Measurements from ENCODE around the gene MDP1.

Gene MDP1

GRCh38 chr14:24261256-24261968 lies 45.5 kb upstream of the MDP1 start:
- H3K18ac ChIP-seq (ENCODE audit: low read length), result no peak overlapping the region
- no peak overlapping the region for H3K4me3 ChIP-seq (ENCODE audit: low read length)
- DNase-seq, result no peak
- no peaks in the 10 kb centered on the region for H3K4me1 ChIP-seq (ENCODE audit: control insufficient read depth, low read depth, low read length)
- no peak overlapping the region for H3K56ac ChIP-seq (ENCODE audit: low read length)
- no peak overlapping the region for H3K23ac ChIP-seq (ENCODE audit: low read length)
- no peak overlapping the region for H3K4me2 ChIP-seq (ENCODE audit: low read length)
- no peak overlapping the region for H3K27ac ChIP-seq (ENCODE audit: low read depth, low read length)
- no peaks in the 10 kb centered on the region for H3K36me3 ChIP-seq (ENCODE audit: control insufficient read depth, insufficient read depth, low read length)
- H3K79me1 ChIP-seq (ENCODE audit: low read length), result no peaks in the 10 kb centered on the region
- H2BK15ac ChIP-seq (replicated peaks; ENCODE audit: low read depth), result no peak overlapping the region
- H4K5ac ChIP-seq (ENCODE audit: low read length), result no peak overlapping the region
- H3K4ac ChIP-seq (ENCODE audit: low read depth, low read length), result no peak overlapping the region
- H3K9ac ChIP-seq (ENCODE audit: low read length), result no peak overlapping the region
- H3K79me2 ChIP-seq (ENCODE audit: control insufficient read depth, insufficient read depth, low read length), result no peaks in the 10 kb centered on the region
- H4K8ac ChIP-seq (ENCODE audit: low read depth, low read length), result no peak overlapping the region
- no peaks in the 10 kb centered on the region for H3K27me3 ChIP-seq (ENCODE audit: insufficient read depth, low read length, poor library complexity)
- H2BK5ac ChIP-seq (ENCODE audit: low read length), result no peak overlapping the region
- no CpG with 5 or more reads among the region's 20 CpGs for WGBS (ENCODE audit: extremely low coverage, insufficient coverage, low lambda C conversion rate)
- no peak overlapping the region for H2AK5ac ChIP-seq (ENCODE audit: low read length)
- no peak overlapping the region for H2BK120ac ChIP-seq (ENCODE audit: low read depth, low read length)

- Histone ChIP-seq H3K18ac (ENCODE audit: low read length) (no peak overlapping the region), H2AK5ac (ENCODE audit: low read length) (no peak overlapping the region), H3K4me2 (ENCODE audit: low read length) (no peak overlapping the region), H3K4ac (ENCODE audit: low read depth, low read length) (no peak overlapping the region), H3K9ac (ENCODE audit: low read length) (no peak overlapping the region), H2BK5ac (ENCODE audit: low read length) (no peak overlapping the region), H3K4me1 (ENCODE audit: control insufficient read depth, low read depth, low read length) (no peaks in the 10 kb centered on the region), H4K5ac (ENCODE audit: low read length) (no peak overlapping the region), H3K79me2 (ENCODE audit: control insufficient read depth, insufficient read depth, low read length) (no peaks in the 10 kb centered on the region), H3K4me3 (ENCODE audit: low read length) (no peak overlapping the region), H3K23ac (ENCODE audit: low read length) (no peak overlapping the region), H3K27me3 (ENCODE audit: insufficient read depth, low read length, poor library complexity) (no peaks in the 10 kb centered on the region), H3K79me1 (ENCODE audit: low read length) (no peaks in the 10 kb centered on the region), H2BK120ac (ENCODE audit: low read depth, low read length) (no peak overlapping the region), H3K56ac (ENCODE audit: low read length) (no peak overlapping the region), H4K8ac (ENCODE audit: low read depth, low read length) (no peak overlapping the region), H3K27ac (ENCODE audit: low read depth, low read length) (no peak overlapping the region), H2BK15ac (replicated peaks; ENCODE audit: low read depth) (no peak overlapping the region), H3K36me3 (ENCODE audit: control insufficient read depth, insufficient read depth, low read length) (no peaks in the 10 kb centered on the region)
- DNase-seq, result no peak
- WGBS (ENCODE audit: extremely low coverage, insufficient coverage, low lambda C conversion rate), result no CpG with 5 or more reads among the region's 4 CpGs
These were observed 44.9 kb upstream of the MDP1 start for GRCh38 chr14:24260780-24261157.

- DNase-seq, result no peak
- WGBS (ENCODE audit: extremely low coverage, insufficient coverage, low lambda C conversion rate), result no CpG with 5 or more reads among the region's 16 CpGs
- Histone ChIP-seq H3K4ac (ENCODE audit: low read depth, low read length) (no peak overlapping the region), H2BK5ac (ENCODE audit: low read length) (no peak overlapping the region), H2AK5ac (ENCODE audit: low read length) (no peak overlapping the region), H3K79me1 (ENCODE audit: low read length) (no peaks in the 10 kb centered on the region), H3K56ac (ENCODE audit: low read length) (no peak overlapping the region), H3K4me1 (ENCODE audit: control insufficient read depth, low read depth, low read length) (no peaks in the 10 kb centered on the region), H3K36me3 (ENCODE audit: control insufficient read depth, insufficient read depth, low read length) (no peaks in the 10 kb centered on the region), H3K27ac (ENCODE audit: low read depth, low read length) (no peak overlapping the region), H3K9ac (ENCODE audit: low read length) (no peak overlapping the region), H3K79me2 (ENCODE audit: control insufficient read depth, insufficient read depth, low read length) (no peaks in the 10 kb centered on the region), H3K27me3 (ENCODE audit: insufficient read depth, low read length, poor library complexity) (no peaks in the 10 kb centered on the region), H2BK120ac (ENCODE audit: low read depth, low read length) (no peak overlapping the region), H4K8ac (ENCODE audit: low read depth, low read length) (no peak overlapping the region), H3K4me2 (ENCODE audit: low read length) (no peak overlapping the region), H3K4me3 (ENCODE audit: low read length) (no peak overlapping the region), H3K23ac (ENCODE audit: low read length) (no peak overlapping the region), H4K5ac (ENCODE audit: low read length) (no peak overlapping the region), H3K18ac (ENCODE audit: low read length) (no peak overlapping the region), H2BK15ac (replicated peaks; ENCODE audit: low read depth) (no peak overlapping the region)
These were observed 44.3 kb upstream of the MDP1 start for GRCh38 chr14:24260026-24260779.

GRCh38 chr14:24259282-24260025 lies 43.6 kb upstream of the MDP1 start:
- no peak overlapping the region for H4K8ac ChIP-seq (ENCODE audit: low read depth, low read length)
- H3K79me2 ChIP-seq (ENCODE audit: control insufficient read depth, insufficient read depth, low read length), result no peaks in the 10 kb centered on the region
- no peak overlapping the region for H4K5ac ChIP-seq (ENCODE audit: low read length)
- H3K56ac ChIP-seq (ENCODE audit: low read length), result no peak overlapping the region
- no peak overlapping the region for H3K18ac ChIP-seq (ENCODE audit: low read length)
- H3K9ac ChIP-seq (ENCODE audit: low read length), result no peak overlapping the region
- H3K4ac ChIP-seq (ENCODE audit: low read depth, low read length), result no peak overlapping the region
- no peak overlapping the region for H3K4me2 ChIP-seq (ENCODE audit: low read length)
- no peak overlapping the region for H2BK5ac ChIP-seq (ENCODE audit: low read length)
- no peak overlapping the region for H2BK15ac ChIP-seq (replicated peaks; ENCODE audit: low read depth)
- H3K23ac ChIP-seq (ENCODE audit: low read length), result no peak overlapping the region
- no peak overlapping the region for H3K27ac ChIP-seq (ENCODE audit: low read depth, low read length)
- no CpG with 5 or more reads among the region's 16 CpGs for WGBS (ENCODE audit: extremely low coverage, insufficient coverage, low lambda C conversion rate)
- no peaks in the 10 kb centered on the region for H3K4me1 ChIP-seq (ENCODE audit: control insufficient read depth, low read depth, low read length)
- no peaks in the 10 kb centered on the region for H3K79me1 ChIP-seq (ENCODE audit: low read length)
- peak; percentile 19 for DNase-seq
- H2BK120ac ChIP-seq (ENCODE audit: low read depth, low read length), result no peak overlapping the region
- no peak overlapping the region for H3K4me3 ChIP-seq (ENCODE audit: low read length)
- no peak overlapping the region for H2AK5ac ChIP-seq (ENCODE audit: low read length)
- H3K27me3 ChIP-seq (ENCODE audit: insufficient read depth, low read length, poor library complexity), result no peaks in the 10 kb centered on the region
- H3K36me3 ChIP-seq (ENCODE audit: control insufficient read depth, insufficient read depth, low read length), result no peaks in the 10 kb centered on the region

- H4K5ac ChIP-seq (ENCODE audit: low read length), result no peak overlapping the region
- no peak overlapping the region for H2AK5ac ChIP-seq (ENCODE audit: low read length)
- H3K27ac ChIP-seq (ENCODE audit: low read depth, low read length), result no peak overlapping the region
- no CpG with 5 or more reads among the region's 18 CpGs for WGBS (ENCODE audit: extremely low coverage, insufficient coverage, low lambda C conversion rate)
- H3K79me2 ChIP-seq (ENCODE audit: control insufficient read depth, insufficient read depth, low read length), result no peaks in the 10 kb centered on the region
- no peak overlapping the region for H2BK120ac ChIP-seq (ENCODE audit: low read depth, low read length)
- H3K27me3 ChIP-seq (ENCODE audit: insufficient read depth, low read length, poor library complexity), result no peaks in the 10 kb centered on the region
- no peak for DNase-seq
- no peak overlapping the region for H2BK5ac ChIP-seq (ENCODE audit: low read length)
- H3K56ac ChIP-seq (ENCODE audit: low read length), result no peak overlapping the region
- H3K4me3 ChIP-seq (ENCODE audit: low read length), result no peak overlapping the region
- no peak overlapping the region for H3K4me2 ChIP-seq (ENCODE audit: low read length)
- H3K4me1 ChIP-seq (ENCODE audit: control insufficient read depth, low read depth, low read length), result no peaks in the 10 kb centered on the region
- no peak overlapping the region for H4K8ac ChIP-seq (ENCODE audit: low read depth, low read length)
- no peak overlapping the region for H3K18ac ChIP-seq (ENCODE audit: low read length)
- H3K4ac ChIP-seq (ENCODE audit: low read depth, low read length), result no peak overlapping the region
- no peak overlapping the region for H3K23ac ChIP-seq (ENCODE audit: low read length)
- H3K9ac ChIP-seq (ENCODE audit: low read length), result no peak overlapping the region
- no peaks in the 10 kb centered on the region for H3K36me3 ChIP-seq (ENCODE audit: control insufficient read depth, insufficient read depth, low read length)
- no peak overlapping the region for H2BK15ac ChIP-seq (replicated peaks; ENCODE audit: low read depth)
- H3K79me1 ChIP-seq (ENCODE audit: low read length), result no peaks in the 10 kb centered on the region
These were observed 42.8 kb upstream of the MDP1 start for GRCh38 chr14:24258548-24259265.
